SK-N-SH treated with all-trans-retinoic acid at 6 μM for 48 hours (cell line): ENCODE data around the gene THBS3.
"Not testable (repeated sequence)": the region's sequence is repeated elsewhere in the genome, so short reads cannot be mapped to it uniquely, and the experiment has no call there.

Source experiments
- ATAC-seq: fragments of 200-7000 bp; cut with Tn5 transposase; 3 replicates; pipeline ENCODE4 v1.9.1; 2020; ENCODE audit warnings: mild to moderate bottlenecking, moderate library complexity
- ARNTL ChIP-seq: fragments of 450-650 bp; formaldehyde crosslinking; IDR thresholded peaks from 2 replicates; pipeline ENCODE4 v1.5.0; 2020; ENCODE audit warnings: low read depth, mild to moderate bottlenecking, moderate library complexity, borderline replicate concordance
- BACH2 ChIP-seq: fragments of 250-450 bp; sonication (Bioruptor Pico); IDR thresholded peaks from 2 replicates; pipeline ENCODE4 v1.9.0; 2021; ENCODE audit warnings: mild to moderate bottlenecking, borderline replicate concordance
- CREB5 ChIP-seq: fragments of 250-450 bp; sonication (Bioruptor Pico); IDR thresholded peaks from 2 replicates; pipeline ENCODE4 v1.5.1; 2020; ENCODE audit warnings: low read depth, mild to moderate bottlenecking, moderate library complexity
- CSDC2 ChIP-seq: fragments of 250-450 bp; sonication (Bioruptor Pico); IDR thresholded peaks from 2 replicates; pipeline ENCODE4 v1.5.0; 2020; ENCODE audit warnings: mild to moderate bottlenecking, moderate library complexity
- CSRNP3 ChIP-seq: fragments of 250-450 bp; sonication (Bioruptor Pico); IDR thresholded peaks from 2 replicates; pipeline ENCODE4 v1.5.1; 2021; ENCODE audit warnings: mild to moderate bottlenecking, moderate library complexity
- ESRRG ChIP-seq: fragments of 250-450 bp; sonication (Bioruptor Pico); IDR thresholded peaks from 2 replicates; pipeline ENCODE4 v1.6.1; 2021; ENCODE audit warnings: mild to moderate bottlenecking
- POU6F1 ChIP-seq: fragments of 250-450 bp; sonication (Bioruptor Pico); IDR thresholded peaks from 2 replicates; pipeline ENCODE4 v1.8.0; 2021; ENCODE audit warnings: low read depth, mild to moderate bottlenecking, moderate library complexity, borderline replicate concordance
- PPARA ChIP-seq: fragments of 250-450 bp; sonication (Bioruptor Pico); IDR thresholded peaks from 2 replicates; pipeline ENCODE4 v1.5.0; 2020; ENCODE audit warnings: mild to moderate bottlenecking, borderline replicate concordance
- RARB ChIP-seq: fragments of 250-450 bp; sonication (Bioruptor Pico); IDR thresholded peaks from 2 replicates; pipeline ENCODE4 v1.8.0; 2021; ENCODE audit warnings: mild to moderate bottlenecking, moderate library complexity
- SNAI2 ChIP-seq: fragments of 250-450 bp; sonication (Bioruptor Pico); IDR thresholded peaks from 2 replicates; pipeline ENCODE4 v1.5.0; 2020; ENCODE audit warnings: mild to moderate bottlenecking, moderate library complexity
- TCF4 ChIP-seq: fragments of 250-450 bp; sonication (Bioruptor Pico); IDR thresholded peaks from 2 replicates; pipeline ENCODE4 v1.8.0; 2021; ENCODE audit warnings: mild to moderate bottlenecking, moderate library complexity, borderline replicate concordance
- TOX ChIP-seq: fragments of 250-450 bp; sonication (Bioruptor Pico); IDR thresholded peaks from 2 replicates; pipeline ENCODE4 v1.8.0; 2021; ENCODE audit warnings: mild to moderate bottlenecking, moderate library complexity, borderline replicate concordance
- TSHZ2 ChIP-seq: fragments of 250-450 bp; sonication (Bioruptor Pico); IDR thresholded peaks from 2 replicates; pipeline ENCODE4 v1.5.0; 2020; ENCODE audit warnings: mild to moderate bottlenecking, moderate library complexity
- ZC3H10 ChIP-seq: fragments of 250-450 bp; sonication (Bioruptor Pico); IDR thresholded peaks from 2 replicates; pipeline ENCODE4 v1.5.1; 2021; ENCODE audit warnings: mild to moderate bottlenecking, moderate library complexity
- ZFP3 ChIP-seq: fragments of 250-450 bp; sonication (Bioruptor Pico); IDR thresholded peaks from 2 replicates; pipeline ENCODE4 v1.5.0; 2020; ENCODE audit warnings: mild to moderate bottlenecking, moderate library complexity
- ZFP30 ChIP-seq: fragments of 450-650 bp; formaldehyde crosslinking; IDR thresholded peaks from 2 replicates; pipeline ENCODE4 v1.5.0; 2022; ENCODE audit warnings: mild to moderate bottlenecking, moderate library complexity
- ZNF565 ChIP-seq: fragments of 450-650 bp; formaldehyde crosslinking; conservative IDR thresholded peaks from 2 replicates; pipeline ENCODE4 v1.5.0; 2020; ENCODE audit warnings: low read depth, mild to moderate bottlenecking, moderate library complexity
- ZNF70 ChIP-seq: fragments of 450-650 bp; formaldehyde crosslinking; IDR thresholded peaks from 2 replicates; pipeline ENCODE4 v1.5.0; 2020; ENCODE audit warnings: mild to moderate bottlenecking, moderate library complexity
- TF ChIP-seq, protein P1 (sequence below): fragments of 250-450 bp; sonication (Bioruptor Pico); IDR thresholded peaks from 2 replicates; pipeline ENCODE4 v1.8.0; 2020; ENCODE audit warnings: mild to moderate bottlenecking, moderate library complexity, borderline replicate concordance

THBS3 gene

GRCh38 chr1:155250246-155250632, 42.5 kb upstream of the THBS3 start (continued):
- TF ChIP-seq TSHZ2 (CRISPR knock-in tag) = no peak

- no peak for ATAC-seq
- TF ChIP-seq ESRRG (no peak), TCF4 (no peak), TSHZ2 (CRISPR knock-in tag) (no peak), ZNF70 (CRISPR knock-in tag) (no peak), CREB5 (CRISPR knock-in tag) (no peak), POU6F1 (CRISPR knock-in tag) (no peak), TOX (CRISPR knock-in tag) (no peak), BACH2 (CRISPR knock-in tag) (no peak), ZFP3 (CRISPR knock-in tag) (no peak), ZC3H10 (CRISPR knock-in tag) (no peak), ZNF565 (no peak), CSRNP3 (CRISPR knock-in tag) (no peak), SNAI2 (CRISPR knock-in tag) (no peak), PPARA (CRISPR knock-in tag) (no peak), ARNTL (no peak), RARB (no peak), ZFP30 (CRISPR knock-in tag) (no peak), CSDC2 (no peak)
- TF ChIP-seq, protein P1, sequence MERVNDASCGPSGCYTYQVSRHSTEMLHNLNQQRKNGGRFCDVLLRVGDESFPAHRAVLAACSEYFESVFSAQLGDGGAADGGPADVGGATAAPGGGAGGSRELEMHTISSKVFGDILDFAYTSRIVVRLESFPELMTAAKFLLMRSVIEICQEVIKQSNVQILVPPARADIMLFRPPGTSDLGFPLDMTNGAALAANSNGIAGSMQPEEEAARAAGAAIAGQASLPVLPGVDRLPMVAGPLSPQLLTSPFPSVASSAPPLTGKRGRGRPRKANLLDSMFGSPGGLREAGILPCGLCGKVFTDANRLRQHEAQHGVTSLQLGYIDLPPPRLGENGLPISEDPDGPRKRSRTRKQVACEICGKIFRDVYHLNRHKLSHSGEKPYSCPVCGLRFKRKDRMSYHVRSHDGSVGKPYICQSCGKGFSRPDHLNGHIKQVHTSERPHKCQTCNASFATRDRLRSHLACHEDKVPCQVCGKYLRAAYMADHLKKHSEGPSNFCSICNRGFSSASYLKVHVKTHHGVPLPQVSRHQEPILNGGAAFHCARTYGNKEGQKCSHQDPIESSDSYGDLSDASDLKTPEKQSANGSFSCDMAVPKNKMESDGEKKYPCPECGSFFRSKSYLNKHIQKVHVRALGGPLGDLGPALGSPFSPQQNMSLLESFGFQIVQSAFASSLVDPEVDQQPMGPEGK = no peak
Observed at GRCh38 chr1:155247667-155248553, 40.2 kb upstream of the THBS3 start.

DNA sequence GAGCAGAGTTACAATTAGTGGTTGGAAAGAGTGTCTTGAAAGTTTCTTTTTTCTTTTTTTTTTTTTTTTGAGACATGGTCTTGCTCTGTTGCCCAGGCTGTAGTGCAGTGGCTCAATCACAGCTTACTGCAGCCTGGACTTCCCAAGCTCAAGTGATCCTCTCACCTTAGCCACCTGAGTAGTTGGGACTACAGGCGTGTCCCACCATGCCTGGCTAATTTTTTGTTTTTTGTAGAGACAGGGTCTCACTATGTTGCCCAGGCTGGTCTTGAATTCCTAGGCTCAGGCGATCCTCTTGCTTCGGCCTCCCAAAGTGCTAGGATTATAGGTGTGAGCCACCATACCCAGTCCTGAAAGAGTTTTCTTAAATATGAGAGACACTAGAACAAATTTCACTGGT, 39.1 kb upstream of the THBS3 start:
- not testable (repeated sequence) for ATAC-seq
